ENCODE results near the gene NAB1.

The NAB1 gene

GRCh38 chr2:190636361-190636760 is 12.5 kb upstream of the NAB1 start:
- no peak for DNase-seq (ENCODE audit: low spot score)

GRCh38 chr2:190637281-190637734 is 11.6 kb upstream of the NAB1 start:
- no peak for DNase-seq (ENCODE audit: low spot score)

- DNase-seq (ENCODE audit: low spot score), result no peak
Observed at GRCh38 chr2:190637903-190638618, 10.8 kb upstream of the NAB1 start.

- DNase-seq (ENCODE audit: low spot score), result no peak
Observed at GRCh38 chr2:190640117-190640516, 8.8 kb upstream of the NAB1 start.

GRCh38 chr2:190641469-190641868 is 7.4 kb upstream of the NAB1 start:
- no peak for DNase-seq (ENCODE audit: low spot score)

- DNase-seq (ENCODE audit: low spot score), result no peak
Observed at GRCh38 chr2:190646780-190647522, 1.9 kb upstream of the NAB1 start.

GRCh38 chr2:190648289-190649034 is 421 bp upstream of the NAB1 start:
- peak; percentile 83 for DNase-seq (ENCODE audit: low spot score)

GRCh38 chr2:190649798-190650390 is 1.0 kb downstream of the NAB1 start:
- peak; percentile 30 for DNase-seq (ENCODE audit: low spot score)

GRCh38 chr2:190651413-190651812 is 2.5 kb downstream of the NAB1 start:
- no peak for DNase-seq (ENCODE audit: low spot score)

GRCh38 chr2:190653231-190653630 is 4.3 kb downstream of the NAB1 start:
- DNase-seq (ENCODE audit: low spot score), result no peak

- DNase-seq (ENCODE audit: low spot score), result no peak
Observed at GRCh38 chr2:190653931-190654330, 5.0 kb downstream of the NAB1 start.

- no peak for DNase-seq (ENCODE audit: low spot score)
Observed at GRCh38 chr2:190655113-190655512, 6.2 kb downstream of the NAB1 start.

GRCh38 chr2:190655570-190655969 is 6.7 kb downstream of the NAB1 start:
- DNase-seq (ENCODE audit: low spot score), result no peak

- no peak for DNase-seq (ENCODE audit: low spot score)
Observed at GRCh38 chr2:190656301-190656700, 7.4 kb downstream of the NAB1 start.

GRCh38 chr2:190657474-190658255 is 8.8 kb downstream of the NAB1 start:
- no peak for DNase-seq (ENCODE audit: low spot score)

GRCh38 chr2:190659553-190659952 is 10.7 kb downstream of the NAB1 start:
- no peak for DNase-seq (ENCODE audit: low spot score)

- DNase-seq (ENCODE audit: low spot score), result no peak
Observed at GRCh38 chr2:190662754-190663153, 13.9 kb downstream of the NAB1 start.

GRCh38 chr2:190663348-190663747 is 14.5 kb downstream of the NAB1 start:
- DNase-seq (ENCODE audit: low spot score), result no peak

- DNase-seq (ENCODE audit: low spot score), result no peak
Observed at GRCh38 chr2:190663839-190664238, 15.0 kb downstream of the NAB1 start.

GRCh38 chr2:190664240-190664639 is 15.4 kb downstream of the NAB1 start:
- no peak for DNase-seq (ENCODE audit: low spot score)

- no peak for DNase-seq (ENCODE audit: low spot score)
Observed at GRCh38 chr2:190666895-190667294, 18.0 kb downstream of the NAB1 start.

Measured in SK-N-DZ (cell line).